Measurements from ENCODE around the gene ERLEC1. TPM values are rescaled to one million over a fixed set of nuclear protein-coding genes. Genes with fewer than 3 reads are reported as not detected.

ERLEC1 gene
- total RNA-seq, 1 donor from 2014 or later: 37.9 TPM

DNA sequence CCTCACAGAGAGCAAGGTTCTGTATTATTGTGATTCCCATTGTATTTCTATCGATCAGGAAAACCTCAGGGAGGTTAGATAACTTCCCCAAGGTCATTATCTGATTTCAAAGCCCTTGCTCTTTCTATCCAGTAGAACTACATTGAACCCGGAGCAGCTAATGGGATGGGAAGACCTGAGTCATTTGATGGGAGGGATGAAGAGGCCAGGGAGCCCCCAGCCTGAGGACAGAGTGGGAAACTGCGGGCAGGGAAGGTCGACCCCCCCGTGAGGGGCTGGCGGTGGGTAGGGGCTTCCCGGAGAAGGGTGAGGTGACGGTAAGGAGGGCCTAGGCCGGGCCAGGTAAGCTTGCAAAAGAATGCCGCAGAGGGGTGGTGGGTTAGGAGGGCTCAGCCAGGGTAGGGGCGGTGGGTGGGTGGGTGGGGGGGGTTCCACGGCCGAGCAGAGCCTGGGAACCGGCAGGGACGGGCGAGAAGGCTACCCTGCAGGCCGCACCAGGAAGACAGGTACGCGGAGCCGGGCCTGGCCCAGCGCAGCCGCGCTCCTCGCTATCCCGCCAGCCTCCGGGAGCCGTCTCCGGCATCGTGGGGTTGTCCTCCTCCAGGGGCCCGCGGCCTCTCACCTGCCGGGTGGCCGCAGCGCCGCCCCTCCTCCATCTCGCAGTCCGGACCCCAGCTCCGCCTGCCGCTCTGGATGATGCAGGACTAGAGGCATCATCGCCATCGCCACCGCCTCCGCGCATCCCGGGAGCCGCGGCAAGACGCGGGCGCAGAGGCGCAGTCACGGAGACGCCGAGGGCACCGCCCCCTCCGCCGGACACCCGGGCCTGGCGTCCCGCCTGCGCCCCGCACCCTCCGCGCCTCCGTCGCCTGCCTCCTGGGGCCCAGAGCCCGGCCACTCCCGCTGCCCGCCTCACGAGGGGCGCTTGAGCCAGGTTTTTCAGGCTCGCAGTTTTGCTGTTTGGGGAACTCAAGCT lies 72.7 kb downstream of the ERLEC1 start, which contains the start of gene GPR75:
Gene GPR75 (minus strand): TSS at position 762 of the 976 bp plus-strand sequence. CDS start 5,211 bp downstream, outside the sequence.
- Mint-ChIP-seq H3K4me3 (ENCODE audit: low read depth) (no peak within 1 kb of the TSS), H3K27me3 (no peaks in the 10 kb centered on the region)

DNA sequence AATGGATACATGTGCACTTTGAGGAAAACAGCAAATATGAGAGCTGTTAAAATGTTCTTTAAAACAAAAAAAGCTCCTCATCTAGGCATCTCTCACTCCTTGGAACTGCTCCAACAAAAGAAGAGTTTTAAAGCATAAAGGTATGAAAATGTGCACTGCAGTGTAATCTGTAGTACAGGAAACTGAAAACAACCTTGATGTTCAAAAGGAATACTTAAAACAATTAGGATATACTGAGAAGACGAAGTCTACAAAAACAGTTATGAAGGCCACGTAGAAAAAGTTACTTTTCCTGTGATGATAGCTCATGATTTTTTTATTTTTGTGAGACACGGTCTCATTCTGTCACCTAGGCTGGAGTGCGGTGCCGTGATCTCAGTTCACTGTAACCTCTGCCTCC lies 75.0 kb downstream of the ERLEC1 start:
- Mint-ChIP-seq H3K4me3 (ENCODE audit: low read depth) (no peak overlapping the region), H3K4me1 (ENCODE audit: low read depth) (no peaks in the 10 kb centered on the region), H3K27me3 (no peaks in the 10 kb centered on the region), H3K36me3 (ENCODE audit: insufficient read depth) (peaks cover 30% of the 10 kb centered on the region), H3K9me3 (ENCODE audit: low read depth) (no peaks in the 10 kb centered on the region), H3K27ac (no peak overlapping the region)
- no peak for TF ChIP-seq CTCF (IDR thresholded peaks at IDR 0.05; ENCODE audit: unreplicated experiment)
- no peak for DNase-seq (ENCODE audit: low spot score, unreplicated experiment)

More for the DNA sequence above, 72.7 kb downstream of the ERLEC1 start, which contains the start of gene GPR75:
- DNase-seq (ENCODE audit: low spot score, unreplicated experiment): no peak
- Mint-ChIP-seq H3K27ac (peak within 1 kb of the TSS; percentile 57), H3K4me1 (ENCODE audit: low read depth) (no peaks in the 10 kb centered on the region), H3K9me3 (ENCODE audit: low read depth) (no peaks in the 10 kb centered on the region), H3K36me3 (ENCODE audit: insufficient read depth) (peaks cover 20% of the 10 kb centered on the region)
- no peak for TF ChIP-seq CTCF (IDR thresholded peaks at IDR 0.05; ENCODE audit: unreplicated experiment)

GRCh38 chr2:53863538-53864227 lies 76.8 kb downstream of the ERLEC1 start:
- Mint-ChIP-seq H3K36me3 (ENCODE audit: insufficient read depth) (peaks cover 30% of the 10 kb centered on the region), H3K4me3 (ENCODE audit: low read depth) (no peak overlapping the region), H3K27me3 (no peaks in the 10 kb centered on the region), H3K27ac (no peak overlapping the region), H3K4me1 (ENCODE audit: low read depth) (no peaks in the 10 kb centered on the region), H3K9me3 (ENCODE audit: low read depth) (no peaks in the 10 kb centered on the region)
- no peak for DNase-seq (ENCODE audit: low spot score, unreplicated experiment)
- TF ChIP-seq CTCF (IDR thresholded peaks at IDR 0.05; ENCODE audit: unreplicated experiment): no peak

DNA sequence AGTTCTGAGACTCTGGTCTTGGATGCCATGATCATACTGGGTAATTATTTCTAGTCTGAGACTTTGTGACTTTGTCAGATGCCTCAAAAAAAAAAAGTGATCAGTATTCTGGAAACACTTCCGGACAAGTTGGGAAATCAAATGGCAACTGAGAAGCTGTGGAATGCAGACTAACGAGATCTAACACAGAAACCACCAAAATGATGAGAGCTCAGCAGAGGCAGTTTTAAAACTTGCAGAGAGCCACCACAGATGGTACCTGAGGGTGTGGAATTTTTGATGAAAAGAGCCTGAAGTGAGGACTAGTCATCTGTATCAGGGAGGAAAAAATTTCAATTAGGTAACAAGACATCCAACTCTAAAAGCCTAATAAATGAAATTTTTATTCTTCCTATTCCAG lies 78.4 kb downstream of the ERLEC1 start:
- Mint-ChIP-seq H3K27me3 (no peaks in the 10 kb centered on the region), H3K9me3 (ENCODE audit: low read depth) (no peaks in the 10 kb centered on the region), H3K4me3 (ENCODE audit: low read depth) (no peak overlapping the region), H3K36me3 (ENCODE audit: insufficient read depth) (peaks cover 30% of the 10 kb centered on the region), H3K27ac (peak overlapping the region; percentile 55), H3K4me1 (ENCODE audit: low read depth) (no peaks in the 10 kb centered on the region)
- no peak for TF ChIP-seq CTCF (IDR thresholded peaks at IDR 0.05; ENCODE audit: unreplicated experiment)
- DNase-seq (ENCODE audit: low spot score, unreplicated experiment): no peak

DNA sequence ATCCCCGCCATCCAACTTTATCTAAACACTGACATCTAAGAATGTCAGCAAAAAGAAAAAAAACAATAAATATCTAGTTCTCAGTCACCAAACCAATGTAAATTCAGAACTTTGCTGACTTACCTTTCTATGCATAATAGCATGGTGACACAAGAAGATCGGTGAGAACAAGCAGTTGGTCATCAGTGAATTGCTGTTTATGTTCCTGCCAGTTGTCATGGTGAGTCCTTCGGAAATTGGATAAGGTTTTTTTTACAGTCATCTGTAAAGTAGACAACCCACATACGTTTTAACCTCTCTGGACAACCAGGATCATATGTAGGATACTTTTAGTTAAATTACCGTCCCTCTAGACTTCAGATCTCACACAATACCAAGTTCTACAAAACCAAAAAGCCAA lies 79.1 kb downstream of the ERLEC1 start:
- Mint-ChIP-seq H3K36me3 (ENCODE audit: insufficient read depth) (peaks cover 23% of the 10 kb centered on the region), H3K4me1 (ENCODE audit: low read depth) (no peaks in the 10 kb centered on the region), H3K27ac (no peak overlapping the region), H3K9me3 (ENCODE audit: low read depth) (no peaks in the 10 kb centered on the region), H3K27me3 (no peaks in the 10 kb centered on the region), H3K4me3 (ENCODE audit: low read depth) (no peak overlapping the region)
- DNase-seq (ENCODE audit: low spot score, unreplicated experiment): no peak
- no peak for TF ChIP-seq CTCF (IDR thresholded peaks at IDR 0.05; ENCODE audit: unreplicated experiment)

Data from progenitor cell of endocrine pancreas (in vitro differentiated cells).